ENCODE results near the gene SPAG8.

DNA sequence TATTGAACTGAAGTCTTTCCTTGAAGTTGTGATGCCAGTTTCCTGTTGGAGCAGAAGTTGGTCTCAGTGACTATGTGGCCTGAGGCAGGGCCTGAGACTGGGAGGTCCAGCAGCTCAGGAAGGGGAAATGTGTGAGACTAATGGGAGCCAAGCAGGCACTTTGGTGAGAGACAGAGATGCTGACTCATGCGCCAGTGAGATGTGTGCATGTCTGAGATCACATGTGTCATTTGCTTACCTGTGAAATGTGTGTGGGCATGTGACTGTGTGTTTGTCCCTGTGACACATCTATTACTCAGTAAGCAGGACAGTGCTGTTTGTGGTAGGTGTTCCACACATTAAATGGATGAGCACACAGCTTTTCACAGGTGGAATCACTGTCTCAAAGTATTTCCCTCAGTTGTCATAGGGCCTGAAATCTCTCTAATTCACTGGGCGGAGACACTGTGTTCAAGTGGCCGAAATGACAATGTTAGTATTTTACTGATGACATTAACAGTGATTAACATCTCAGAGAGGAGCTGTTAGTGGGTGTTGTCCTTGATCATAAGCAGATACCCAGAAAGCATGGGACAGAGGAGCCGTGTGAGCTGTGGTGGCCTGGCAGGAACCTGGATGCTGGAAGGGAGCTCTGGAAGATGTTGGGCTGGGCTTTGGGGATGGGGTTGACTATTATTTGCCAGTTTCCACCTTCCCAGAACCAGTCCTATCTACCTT lies 13.2 kb downstream of the SPAG8 start:
- TF ChIP-seq FOXK2 (IDR thresholded peaks at IDR 0.05) (no peak), FOXA1 (IDR thresholded peaks at IDR 0.05) (no peak), ARNT (IDR thresholded peaks at IDR 0.05) (no peak), HDGF (IDR thresholded peaks at IDR 0.05; ENCODE audit: borderline replicate concordance) (no peak)

All from HEK293T (cell line).